GM12878 (cell line): ENCODE measurements around the gene FILIP1L. TPM values are rescaled to one million over a fixed set of nuclear protein-coding genes. Genes with fewer than 3 reads are reported as not detected.

Experiments
- ATAC-seq: fragments of 200-7000 bp; cut with Tn5 transposase; 3 replicates; pipeline ENCODE4 v1.9.1; 2020; ENCODE audit warnings: mild to moderate bottlenecking, moderate library complexity
- BruUV-seq: library from RNA; stranded (reverse); fragments of 400-500 nt; replicated peaks from 2 replicates; lab custom pipeline; 2021; lab: Mats Ljungman, UMichigan
- CTCF ChIA-PET: fragments of 300-600 bp; sonication (Branson Sonifier 250); formaldehyde crosslinking; extraction: SDS; loops from one replicate; lab custom pipeline; 2021; ENCODE audit warnings: inconsistent platforms; lab: Yijun Ruan, JAX
- POLR2A ChIA-PET: fragments of 350-600 bp; formaldehyde crosslinking; extraction: SDS; loops from one replicate; lab custom pipeline; 2021; ENCODE audit warnings: inconsistent platforms; lab: Charles Lee
- RAD21 ChIA-PET: fragments of 300-600 bp; sonication (Branson Sonifier 250); formaldehyde crosslinking; loops from one replicate; lab custom pipeline; 2023; ENCODE audit warnings: antibody characterized with exemption; ENCODE audit not compliant: unreplicated experiment; lab: Charles Lee
- SMC1A ChIA-PET: fragments of 300-600 bp; sonication (Branson Sonifier 250); formaldehyde crosslinking; loops from one replicate; lab custom pipeline; 2023; ENCODE audit not compliant: unreplicated experiment, uncharacterized antibody; lab: Charles Lee
- DNase-seq: peaks from one replicate; pipeline ENCODE4 v3.0.0-alpha.2; 2011; ENCODE audit warnings: low read depth, low spot score
- FAIRE-seq: peaks from 3 replicates; lab custom pipeline; 2011; peaks lifted over from hg19 to GRCh38; lab: Jason Lieb, UNC
- H2AFZ ChIP-seq: 2 replicates; pipeline ENCODE4 v1.6.0; 2011; ENCODE audit warnings: low read depth, low read length, control low read depth; ENCODE audit not compliant: control insufficient read depth
- H3K27ac ChIP-seq: 2 replicates; pipeline ENCODE4 v1.5.1; 2011; ENCODE audit warnings: control low read depth; ENCODE audit not compliant: control insufficient read depth, insufficient read depth
- H3K27me3 ChIP-seq, 2 experiments: replicated peaks in 1 of 2; 2 replicates each; pipeline versions ENCODE4 v1.6.0 to v1.6.1; 2011; ENCODE audit warnings: low read length in 1 of 2; ENCODE audit not compliant: control insufficient read depth in 2 of 2, insufficient read depth in 2 of 2
- H3K36me3 ChIP-seq, 2 experiments: 2 replicates each; pipeline ENCODE4 v1.5.1; 2011; ENCODE audit warnings: low read length in 1 of 2; ENCODE audit not compliant: control insufficient read depth in 2 of 2, insufficient read depth in 2 of 2
- H3K4me1 ChIP-seq: 2 replicates; pipeline ENCODE4 v1.6.1; 2011; ENCODE audit warnings: mild to moderate bottlenecking, low read length, moderate library complexity, mixed read lengths; ENCODE audit not compliant: control insufficient read depth, insufficient read depth
- H3K4me2 ChIP-seq: 2 replicates; pipeline ENCODE4 v1.6.0; 2011; ENCODE audit warnings: control low read depth; ENCODE audit not compliant: control insufficient read depth, insufficient read depth
- H3K4me3 ChIP-seq: fragments of 200-600 bp; sonication (generic); 2 replicates; pipeline ENCODE4 v1.5.1; 2016
- H3K79me2 ChIP-seq: 2 replicates; pipeline ENCODE4 v1.6.0; 2011; ENCODE audit warnings: low read length; ENCODE audit not compliant: control insufficient read depth, insufficient read depth
- H3K9ac ChIP-seq: 2 replicates; pipeline ENCODE4 v1.8.0; 2011; ENCODE audit warnings: low read length, control low read depth, mixed read lengths; ENCODE audit not compliant: control insufficient read depth, insufficient read depth
- H3K9me3 ChIP-seq: replicated peaks from 3 replicates; pipeline ENCODE4 v1.5.1; 2011; ENCODE audit warnings: mild to moderate bottlenecking, low read length; ENCODE audit not compliant: control insufficient read depth, insufficient read depth
- H4K20me1 ChIP-seq: 2 replicates; pipeline ENCODE4 v1.6.0; 2011; ENCODE audit not compliant: control insufficient read depth, insufficient read depth
- ATF7 ChIP-seq: fragments of 450-650 bp; IDR thresholded peaks from 2 replicates; pipeline ENCODE4 v1.6.1; 2016; ENCODE audit warnings: low read depth, mild to moderate bottlenecking
- CEBPB ChIP-seq, 2 experiments: fragments of 150-350 bp in 1 of 2; IDR thresholded peaks; 2 replicates each; pipeline ENCODE4 v1.6.1; 2012 to 2014; ENCODE audit warnings: low read depth in 2 of 2, low read length in 2 of 2, borderline replicate concordance in 1 of 2, inconsistent platforms in 1 of 2
- CHD1 ChIP-seq: IDR thresholded peaks from 2 replicates; pipeline ENCODE4 v1.6.1; 2012; ENCODE audit warnings: low read depth, low read length, improper control_type of control experiment
- CTCF ChIP-seq, 3 experiments: IDR thresholded peaks in 2 of 3; conservative IDR thresholded peaks in 1 of 3; 2 replicates each; pipeline ENCODE4 v1.5.1; 2011; ENCODE audit warnings: low read depth in 3 of 3, low read length in 3 of 3, mild to moderate bottlenecking in 3 of 3, control low read depth in 2 of 3, moderate library complexity in 2 of 3, inconsistent platforms in 1 of 3, mixed read lengths in 1 of 3; ENCODE audit not compliant: control insufficient read depth in 2 of 3, insufficient read depth in 1 of 3; ENCODE audit errors: extremely low read depth in 1 of 3
- DPF2 ChIP-seq: fragments of 450-650 bp; IDR thresholded peaks from 2 replicates; pipeline ENCODE4 v1.6.1; 2017; ENCODE audit warnings: mild to moderate bottlenecking
- E2F4 ChIP-seq: IDR thresholded peaks from 2 replicates; pipeline ENCODE4 v1.6.1; 2012; ENCODE audit warnings: low read depth, low read length, improper control_type of control experiment
- JUNB ChIP-seq: IDR thresholded peaks from 2 replicates; pipeline ENCODE4 v1.6.1; 2016; ENCODE audit warnings: antibody characterized with exemption, mild to moderate bottlenecking
- KAT2A ChIP-seq: conservative IDR thresholded peaks from 2 replicates; pipeline ENCODE4 v1.6.1; 2011; ENCODE audit warnings: low read depth, low read length; ENCODE audit not compliant: control insufficient read depth
- LARP7 ChIP-seq: fragments of 450-650 bp; IDR thresholded peaks from 2 replicates; pipeline ENCODE4 v1.6.1; 2017; ENCODE audit warnings: mild to moderate bottlenecking
- NFYA ChIP-seq: IDR thresholded peaks from 2 replicates; pipeline ENCODE4 v1.6.1; 2011; ENCODE audit warnings: low read depth, mild to moderate bottlenecking, low read length, improper control_type of control experiment, borderline replicate concordance
- RAD21 ChIP-seq: IDR thresholded peaks from 2 replicates; pipeline ENCODE4 v1.6.1; 2011; ENCODE audit warnings: mild to moderate bottlenecking, low read depth, low read length, moderate library complexity; ENCODE audit not compliant: insufficient read depth
- SMAD5 ChIP-seq: IDR thresholded peaks from 2 replicates; pipeline ENCODE4 v1.6.1; 2016; ENCODE audit warnings: antibody characterized with exemption, low read depth
- SREBF1 ChIP-seq: IDR thresholded peaks from 2 replicates; pipeline ENCODE4 v1.6.1; 2012; ENCODE audit warnings: mild to moderate bottlenecking, low read length
- TCF7 ChIP-seq: IDR thresholded peaks from 2 replicates; pipeline ENCODE4 v1.6.1; 2014; ENCODE audit warnings: antibody characterized with exemption, borderline replicate concordance
- USF2 ChIP-seq: IDR thresholded peaks from 2 replicates; pipeline ENCODE4 v1.6.1; 2011; ENCODE audit warnings: low read depth, low read length, improper control_type of control experiment, borderline replicate concordance
- ZBTB33 ChIP-seq: fragments of 450-650 bp; IDR thresholded peaks from 2 replicates; pipeline ENCODE4 v1.6.1; 2017; ENCODE audit warnings: mild to moderate bottlenecking
- WGBS: methylation state at CpG from one replicate; pipeline ENCODE4 v1.1.6; 2016; ENCODE audit warnings: low lambda C conversion rate; ENCODE audit not compliant: insufficient replicate concordance, insufficient coverage; ENCODE audit errors: missing lambda C conversion rate; 5-methylcytosine and 5-hydroxymethylcytosine counted together
- in situ Hi-C: fragments of 300-500 bp; cut with MboI; formaldehyde crosslinking; loops from 9 replicates; pipeline ENCODE4 v1.14.3; 2018; ENCODE audit warnings: mixed read lengths
- intact Hi-C: fragments of 100-400 bp; cut with micrococcal nuclease; formaldehyde crosslinking; loops from one replicate; pipeline ENCODE4 v1.14.2; 2022; ENCODE audit not compliant: unreplicated experiment
- polyA plus RNA-seq, 11 experiments: library from polyadenylated mRNA; depleted of rRNA in 4 of 11; unstranded in 6 of 11; stranded (reverse) in 5 of 11; fragments of >200 nt; fragmentation: Nextera tagmentation in 4 of 11; fragmentation: Illumina TruSeq in 1 of 11; extraction: Ambion mirVana in 4 of 11; extraction: Trizol in 1 of 11; gene quantifications; 1 replicate in 1 of 11; 2 replicates in 10 of 11; pipeline versions ENCODE4 v1.2.1 to v1.2.3, GENCODE V29; 2011 to 2016; ENCODE audit warnings: inconsistent platforms in 2 of 11, missing spikeins in 2 of 11, low read depth in 1 of 11
- total RNA-seq, 4 experiments: library from RNA; depleted of rRNA in 3 of 4; stranded (reverse); fragments of >200 nt in 3 of 4; fragmentation: Illumina TruSeq in 1 of 4; extraction: Trizol in 1 of 4; gene quantifications; 2 replicates each; pipeline versions ENCODE4 v1.2.1 to v1.2.3, GENCODE V29; 2013 to 2021
- TF ChIP-seq, protein P1 (sequence below): fragments of 450-650 bp; conservative IDR thresholded peaks from 2 replicates; pipeline ENCODE4 v1.6.1; 2017; ENCODE audit warnings: mild to moderate bottlenecking, moderate library complexity

Gene FILIP1L
- total and polyA plus RNA-seq, 10 of the 15 experiments (the other 5 are each of a cell fraction or from before 2014, with no cell fraction given) = 0.24 to 6.1 (median 3.5) TPM

- H3K27me3 ChIP-seq = no peaks in the 10 kb centered on the region
- no peaks in the 10 kb centered on the region for H3K79me2 ChIP-seq
- ChIA-PET POLR2A (no interaction called here), RAD21 (no interaction called here), SMC1A (no interaction called here), CTCF (interaction anchor here (1.9 kb wide), 1 partner anchor 10 kb away, joined by 6 read pairs; no protein-coding TSS in a partner anchor)
- no peaks in the 10 kb centered on the region for H3K9me3 ChIP-seq
- DNase-seq = no peak
- in situ Hi-C loops = no loop called here
- H3K4me3 ChIP-seq = no peak overlapping the region
- intact Hi-C loops = no loop called here
- H3K4me2 ChIP-seq = no peak overlapping the region
- WGBS = 82% methylated on average over 7 of the region's 7 CpGs
- no peak overlapping the region for H3K9ac ChIP-seq
- no peak overlapping the region for H2AFZ ChIP-seq
- H4K20me1 ChIP-seq = no peaks in the 10 kb centered on the region
- no peak for ATAC-seq
- no peak overlapping the region for H3K27ac ChIP-seq
- no peaks in the 10 kb centered on the region for H3K36me3 ChIP-seq
- H3K4me1 ChIP-seq = no peaks in the 10 kb centered on the region
- BruUV-seq = no TSS peak
- no peak for FAIRE-seq
- TF ChIP-seq E2F4 (no peak), ZBTB33 (no peak), JUNB (no peak), TCF7 (no peak), USF2 (no peak), NFYA (no peak), SREBF1 (no peak), CEBPB (IDR thresholded peaks at IDR 0.05; ENCODE audit: borderline replicate concordance in 1 of 2, low read depth in 2 of 2, low read length in 2 of 2) (no peak), LARP7 (no peak), DPF2 (no peak), RAD21 (no peak), SMAD5 (no peak), KAT2A (no peak), CTCF (IDR thresholded peaks at IDR 0.05 in 2 of 3, conservative IDR thresholded peaks at IDR 0.05 in 1 of 3; ENCODE audit: control insufficient read depth in 2 of 3, extremely low read depth in 1 of 3, insufficient read depth in 1 of 3, low read depth in 3 of 3, low read length in 3 of 3) (no peak), CHD1 (no peak), ATF7 (no peak)
- TF ChIP-seq, protein P1, sequence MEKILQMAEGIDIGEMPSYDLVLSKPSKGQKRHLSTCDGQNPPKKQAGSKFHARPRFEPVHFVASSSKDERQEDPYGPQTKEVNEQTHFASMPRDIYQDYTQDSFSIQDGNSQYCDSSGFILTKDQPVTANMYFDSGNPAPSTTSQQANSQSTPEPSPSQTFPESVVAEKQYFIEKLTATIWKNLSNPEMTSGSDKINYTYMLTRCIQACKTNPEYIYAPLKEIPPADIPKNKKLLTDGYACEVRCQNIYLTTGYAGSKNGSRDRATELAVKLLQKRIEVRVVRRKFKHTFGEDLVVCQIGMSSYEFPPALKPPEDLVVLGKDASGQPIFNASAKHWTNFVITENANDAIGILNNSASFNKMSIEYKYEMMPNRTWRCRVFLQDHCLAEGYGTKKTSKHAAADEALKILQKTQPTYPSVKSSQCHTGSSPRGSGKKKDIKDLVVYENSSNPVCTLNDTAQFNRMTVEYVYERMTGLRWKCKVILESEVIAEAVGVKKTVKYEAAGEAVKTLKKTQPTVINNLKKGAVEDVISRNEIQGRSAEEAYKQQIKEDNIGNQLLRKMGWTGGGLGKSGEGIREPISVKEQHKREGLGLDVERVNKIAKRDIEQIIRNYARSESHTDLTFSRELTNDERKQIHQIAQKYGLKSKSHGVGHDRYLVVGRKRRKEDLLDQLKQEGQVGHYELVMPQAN = no peak
These were observed 433 bp downstream of the FILIP1L start for GRCh38 chr3:100113723-100114412.
